Measurements from ENCODE around the gene STAT5B.
"Not testable (repeated sequence)": the region's sequence is repeated elsewhere in the genome, so short reads cannot be mapped to it uniquely, and the experiment has no call there.

Gene STAT5B

DNA sequence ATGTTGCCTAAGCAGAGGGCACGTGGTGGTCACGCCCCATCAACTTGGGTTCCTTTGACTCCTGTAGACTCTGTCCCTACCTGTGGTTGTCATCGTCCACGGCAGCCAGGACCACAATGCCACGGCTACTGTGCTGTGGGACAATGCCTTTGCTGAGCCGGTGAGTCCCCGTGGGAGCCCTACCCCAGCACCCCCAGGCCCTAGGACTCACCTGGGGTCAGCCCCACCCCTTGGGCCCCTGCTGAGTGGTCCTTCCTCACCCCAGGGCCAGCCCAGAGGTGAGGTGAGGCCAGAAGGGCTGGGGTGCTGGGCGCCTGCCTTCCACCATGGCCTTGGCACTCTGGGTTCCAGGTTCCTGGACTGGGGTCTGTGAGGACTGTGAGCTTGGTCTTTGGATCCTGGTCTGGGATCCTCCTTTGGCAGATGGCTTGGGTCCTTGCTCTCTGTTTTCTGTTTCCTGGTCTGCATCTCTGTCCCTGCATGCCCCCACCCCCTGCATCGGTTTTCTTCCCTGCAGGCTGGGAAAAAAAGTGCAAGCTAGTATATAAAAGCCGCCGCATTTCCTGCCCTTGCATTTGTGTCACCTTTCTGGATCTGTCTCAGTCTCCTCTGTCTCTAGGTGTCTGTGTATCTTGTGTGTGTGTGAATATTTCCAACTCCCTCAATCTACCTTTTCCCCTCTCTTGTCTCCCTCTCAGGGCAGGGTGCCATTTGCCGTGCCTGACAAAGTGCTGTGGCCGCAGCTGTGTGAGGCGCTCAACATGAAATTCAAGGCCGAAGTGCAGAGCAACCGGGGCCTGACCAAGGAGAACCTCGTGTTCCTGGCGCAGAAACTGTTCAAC lies 29.6 kb upstream of the STAT5B start:
- no peaks in the 10 kb centered on the region for H3K9me3 ChIP-seq (ENCODE audit: control insufficient read depth in 1 of 2, low read length in 2 of 2)
- H3K4me3 ChIP-seq (ENCODE audit: low read depth in 1 of 2, low read length in 2 of 2): no peak overlapping the region
- H3K27ac ChIP-seq (ENCODE audit: low read length): no peak overlapping the region
- H3K4me1 ChIP-seq (ENCODE audit: control insufficient read depth in 1 of 2, insufficient read depth in 2 of 2, low read length in 2 of 2): peaks cover 3 to 17% of the 10 kb centered on the region in 2 donors
- H3K36me3 ChIP-seq (ENCODE audit: control insufficient read depth in 1 of 2, insufficient read depth in 2 of 2, low read length in 2 of 2): peaks cover 41 to 62% of the 10 kb centered on the region in 2 donors
- no peaks in the 10 kb centered on the region for H3K27me3 ChIP-seq (ENCODE audit: low read depth, low read length)

DNA sequence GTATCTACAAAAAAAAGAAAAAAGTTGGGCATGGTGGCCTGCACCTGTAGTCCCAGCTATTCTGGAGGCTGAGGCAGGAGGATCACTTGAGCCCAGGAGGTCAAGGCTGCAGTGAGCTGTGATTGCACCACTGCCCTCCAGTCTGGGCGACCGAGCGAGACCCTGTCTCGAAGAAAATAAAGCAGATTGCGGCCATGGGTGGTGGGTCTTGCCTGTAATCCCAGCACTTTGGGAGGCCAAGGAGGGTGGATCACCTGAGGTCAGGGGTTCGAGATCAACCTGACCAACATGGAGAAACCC lies 28.8 kb upstream of the STAT5B start:
- H3K36me3 ChIP-seq (ENCODE audit: control insufficient read depth in 1 of 2, insufficient read depth in 2 of 2, low read length in 2 of 2): peaks cover 33 to 56% of the 10 kb centered on the region in 2 donors
- H3K4me1 ChIP-seq (ENCODE audit: control insufficient read depth in 1 of 2, insufficient read depth in 2 of 2, low read length in 2 of 2); H3K9me3 ChIP-seq (ENCODE audit: control insufficient read depth in 1 of 2, low read length in 2 of 2); H3K27ac ChIP-seq (ENCODE audit: low read length); H3K4me3 ChIP-seq (ENCODE audit: low read depth in 1 of 2, low read length in 2 of 2); H3K27me3 ChIP-seq (ENCODE audit: low read depth, low read length): not testable (repeated sequence)

DNA sequence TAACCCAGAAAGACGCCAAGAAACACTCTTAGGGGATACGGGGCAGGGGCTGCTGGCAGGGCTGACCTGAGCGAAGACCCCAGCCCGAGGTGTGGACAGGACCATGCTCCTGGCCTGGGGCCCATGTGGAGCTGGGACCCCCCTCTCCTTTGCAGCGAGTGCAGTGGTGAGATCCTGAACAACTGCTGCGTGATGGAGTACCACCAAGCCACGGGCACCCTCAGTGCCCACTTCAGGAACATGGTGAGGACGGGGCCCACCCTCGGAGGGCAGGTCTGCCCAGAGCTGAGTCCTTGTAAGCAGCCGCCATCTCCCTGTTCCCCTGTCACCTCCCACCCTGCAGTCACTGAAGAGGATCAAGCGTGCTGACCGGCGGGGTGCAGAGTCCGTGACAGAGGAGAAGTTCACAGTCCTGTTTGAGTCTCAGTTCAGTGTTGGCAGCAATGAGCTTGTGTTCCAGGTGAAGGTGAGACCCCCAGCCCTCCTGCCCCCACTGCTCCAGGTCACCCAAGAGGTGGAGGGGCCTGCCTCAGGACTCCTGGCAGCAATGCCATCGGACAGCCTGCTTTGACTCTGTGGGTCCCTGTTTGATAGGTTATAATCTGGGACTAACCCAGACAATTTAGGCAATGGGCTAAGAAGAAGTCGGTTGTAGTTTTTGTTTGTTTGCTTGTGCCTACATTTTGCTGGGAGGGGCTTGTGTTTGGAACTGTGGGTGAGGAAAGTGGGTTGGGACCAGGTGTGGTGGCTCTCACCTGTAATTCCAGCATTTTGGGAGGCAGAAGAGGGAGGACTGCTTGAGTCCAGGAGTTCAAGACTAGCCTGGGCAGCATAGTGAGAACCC lies 28.2 kb upstream of the STAT5B start:
- Histone ChIP-seq H3K9me3 (ENCODE audit: control insufficient read depth in 1 of 2, low read length in 2 of 2) (no peaks in the 10 kb centered on the region), H3K4me3 (ENCODE audit: low read depth in 1 of 2, low read length in 2 of 2) (no peak overlapping the region), H3K27me3 (ENCODE audit: low read depth, low read length) (no peaks in the 10 kb centered on the region), H3K4me1 (ENCODE audit: control insufficient read depth in 1 of 2, insufficient read depth in 2 of 2, low read length in 2 of 2) (peaks cover 0 to 5% of the 10 kb centered on the region in 2 donors), H3K36me3 (ENCODE audit: control insufficient read depth in 1 of 2, insufficient read depth in 2 of 2, low read length in 2 of 2) (peaks cover 32 to 58% of the 10 kb centered on the region in 2 donors), H3K27ac (ENCODE audit: low read length) (no peak overlapping the region)

DNA sequence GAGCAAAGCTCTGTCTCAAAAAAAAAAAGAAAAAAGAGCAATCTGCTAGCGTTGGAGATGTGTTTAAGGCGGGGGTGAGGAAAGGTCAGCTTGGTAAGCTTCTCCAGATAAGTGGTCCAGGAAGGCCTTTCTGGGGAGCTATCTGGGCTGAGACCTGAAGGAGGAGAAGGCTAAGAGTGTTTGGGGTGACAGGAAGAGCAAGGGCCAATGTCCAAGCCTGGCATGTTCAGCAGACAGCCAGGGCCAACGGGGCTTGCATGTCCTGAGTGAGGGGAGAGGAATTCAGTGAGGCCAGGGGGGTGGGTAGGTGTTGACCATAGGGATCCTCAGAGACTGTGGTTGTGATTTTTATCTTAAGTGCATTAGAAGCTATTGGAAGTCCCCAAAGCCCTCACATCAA lies 27.5 kb upstream of the STAT5B start:
- Histone ChIP-seq H3K27me3 (ENCODE audit: low read depth, low read length) (no peaks in the 10 kb centered on the region), H3K36me3 (ENCODE audit: control insufficient read depth in 1 of 2, insufficient read depth in 2 of 2, low read length in 2 of 2) (peaks cover 26 to 61% of the 10 kb centered on the region in 2 donors), H3K27ac (ENCODE audit: low read length) (no peak overlapping the region)

DNA sequence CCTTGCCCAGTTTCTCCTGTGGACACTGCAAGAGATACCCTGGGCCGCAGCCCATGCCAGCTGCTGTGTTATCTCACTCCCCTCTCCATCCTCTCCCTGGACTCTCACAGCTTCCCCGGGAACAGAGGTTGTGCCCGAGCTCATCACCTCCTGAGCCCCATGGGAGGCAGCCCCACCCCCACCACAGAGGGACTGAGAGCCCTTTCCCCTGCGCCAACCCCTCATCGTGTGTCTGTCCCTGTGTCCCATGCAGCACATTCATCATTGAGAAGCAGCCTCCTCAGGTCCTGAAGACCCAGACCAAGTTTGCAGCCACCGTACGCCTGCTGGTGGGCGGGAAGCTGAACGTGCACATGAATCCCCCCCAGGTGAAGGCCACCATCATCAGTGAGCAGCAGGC lies 24.8 kb upstream of the STAT5B start:
- Histone ChIP-seq H3K27me3 (ENCODE audit: low read depth, low read length) (no peaks in the 10 kb centered on the region), H3K4me1 (ENCODE audit: control insufficient read depth in 1 of 2, insufficient read depth in 2 of 2, low read length in 2 of 2) (no peaks in the 10 kb centered on the region), H3K9me3 (ENCODE audit: control insufficient read depth in 1 of 2, low read length in 2 of 2) (no peaks in the 10 kb centered on the region), H3K36me3 (ENCODE audit: control insufficient read depth in 1 of 2, insufficient read depth in 2 of 2, low read length in 2 of 2) (peaks cover 23 to 46% of the 10 kb centered on the region in 2 donors), H3K4me3 (ENCODE audit: low read depth in 1 of 2, low read length in 2 of 2) (no peak overlapping the region), H3K27ac (ENCODE audit: low read length) (no peak overlapping the region)

More for the DNA sequence above, 27.5 kb upstream of the STAT5B start:
- Histone ChIP-seq H3K9me3 (ENCODE audit: control insufficient read depth in 1 of 2, low read length in 2 of 2) (no peaks in the 10 kb centered on the region), H3K4me3 (ENCODE audit: low read depth in 1 of 2, low read length in 2 of 2) (no peak overlapping the region), H3K4me1 (ENCODE audit: control insufficient read depth in 1 of 2, insufficient read depth in 2 of 2, low read length in 2 of 2) (no peaks in the 10 kb centered on the region)

DNA sequence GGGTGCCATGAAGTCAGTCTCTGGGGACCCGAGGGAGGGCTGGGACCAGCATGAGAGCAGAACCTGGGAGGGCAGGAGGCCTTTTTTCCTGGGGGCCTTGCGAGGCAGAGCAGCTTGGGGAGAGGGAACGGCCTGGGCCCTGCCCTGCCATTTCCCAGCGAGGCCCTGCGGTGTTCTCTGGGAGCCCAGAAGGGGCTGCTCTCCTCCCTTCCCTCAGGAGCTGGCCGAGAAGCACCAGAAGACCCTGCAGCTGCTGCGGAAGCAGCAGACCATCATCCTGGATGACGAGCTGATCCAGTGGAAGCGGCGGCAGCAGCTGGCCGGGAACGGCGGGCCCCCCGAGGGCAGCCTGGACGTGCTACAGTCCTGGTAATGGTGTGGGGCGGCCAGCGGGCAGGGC lies 23.7 kb upstream of the STAT5B start:
- H3K4me3 ChIP-seq (ENCODE audit: low read depth in 1 of 2, low read length in 2 of 2); H3K27me3 ChIP-seq (ENCODE audit: low read depth, low read length); H3K9me3 ChIP-seq (ENCODE audit: control insufficient read depth in 1 of 2, low read length in 2 of 2); H3K4me1 ChIP-seq (ENCODE audit: control insufficient read depth in 1 of 2, insufficient read depth in 2 of 2, low read length in 2 of 2); H3K27ac ChIP-seq (ENCODE audit: low read length): not testable (repeated sequence)
- H3K36me3 ChIP-seq (ENCODE audit: control insufficient read depth in 1 of 2, insufficient read depth in 2 of 2, low read length in 2 of 2): peaks cover 34 to 50% of the 10 kb centered on the region in 2 donors

DNA sequence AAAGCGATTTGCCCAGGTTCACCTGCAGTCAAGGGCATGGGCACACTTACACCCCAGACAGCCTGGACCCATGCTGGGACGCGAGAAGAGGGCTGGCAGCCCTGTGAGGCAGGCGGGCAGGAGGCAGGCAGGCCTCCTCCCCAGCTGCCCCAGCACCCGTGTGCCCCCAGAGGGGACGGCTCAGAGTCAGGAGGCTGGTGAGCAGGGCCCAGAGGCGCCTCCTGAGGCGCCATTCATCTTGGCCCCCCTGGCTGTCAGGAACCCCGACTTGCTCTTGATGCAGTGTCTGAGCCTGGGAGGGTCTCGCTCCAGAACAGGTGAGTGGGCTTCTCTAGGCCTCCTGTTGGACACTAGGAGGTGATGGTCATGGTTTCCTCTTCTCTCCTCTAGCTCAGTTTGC lies 23.2 kb upstream of the STAT5B start:
- not testable (repeated sequence) for H3K27ac ChIP-seq (ENCODE audit: low read length); H3K4me1 ChIP-seq (ENCODE audit: control insufficient read depth in 1 of 2, insufficient read depth in 2 of 2, low read length in 2 of 2); H3K27me3 ChIP-seq (ENCODE audit: low read depth, low read length); H3K9me3 ChIP-seq (ENCODE audit: control insufficient read depth in 1 of 2, low read length in 2 of 2); H3K4me3 ChIP-seq (ENCODE audit: low read depth in 1 of 2, low read length in 2 of 2)
- peaks cover 29 to 51% of the 10 kb centered on the region in 2 donors for H3K36me3 ChIP-seq (ENCODE audit: control insufficient read depth in 1 of 2, insufficient read depth in 2 of 2, low read length in 2 of 2)

DNA sequence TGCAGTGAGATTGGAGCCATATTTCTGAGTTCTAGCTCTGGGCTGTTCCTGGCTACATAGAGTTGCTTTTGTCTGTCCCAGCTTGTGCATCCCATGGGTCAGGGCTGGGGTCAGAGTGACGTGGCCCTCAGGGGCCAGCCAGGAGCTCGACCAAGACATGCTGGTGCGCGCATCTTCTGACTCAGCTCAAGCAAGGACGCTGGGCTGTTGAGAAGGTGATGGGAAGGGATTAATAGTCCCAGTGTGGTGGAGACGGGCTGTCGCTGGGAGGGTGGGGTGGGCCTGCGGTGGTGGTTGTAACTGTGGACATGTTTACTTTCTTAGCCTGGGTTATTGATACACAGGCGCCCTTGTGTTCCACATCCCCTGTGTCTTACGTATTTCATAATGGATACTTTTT lies 21.6 kb upstream of the STAT5B start:
- not testable (repeated sequence) for H3K9me3 ChIP-seq (ENCODE audit: control insufficient read depth in 1 of 2, low read length in 2 of 2); H3K27me3 ChIP-seq (ENCODE audit: low read depth, low read length); H3K4me1 ChIP-seq (ENCODE audit: control insufficient read depth in 1 of 2, insufficient read depth in 2 of 2, low read length in 2 of 2); H3K27ac ChIP-seq (ENCODE audit: low read length); H3K4me3 ChIP-seq (ENCODE audit: low read depth in 1 of 2, low read length in 2 of 2)
- H3K36me3 ChIP-seq (ENCODE audit: control insufficient read depth in 1 of 2, insufficient read depth in 2 of 2, low read length in 2 of 2): peaks cover 25 to 49% of the 10 kb centered on the region in 2 donors

DNA sequence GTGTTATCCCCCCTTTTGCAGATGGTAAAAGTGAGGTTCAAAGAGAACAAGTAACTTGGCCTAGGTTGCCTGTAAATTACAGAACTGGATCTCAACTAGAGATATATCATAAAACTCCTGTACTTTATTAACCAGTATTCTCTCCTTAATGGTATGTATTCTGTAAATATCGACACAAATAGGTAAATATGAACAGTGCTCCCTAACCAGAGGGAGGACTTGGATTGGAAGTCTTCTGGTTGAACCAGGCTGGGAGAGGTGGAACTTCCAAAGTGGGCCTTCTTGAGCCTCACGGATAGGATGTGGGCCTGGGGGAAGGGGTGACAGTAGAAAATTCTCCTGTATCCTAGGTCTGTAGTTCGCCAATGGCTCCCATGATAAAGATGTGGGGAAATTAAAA lies 19.8 kb upstream of the STAT5B start:
- H3K36me3 ChIP-seq (ENCODE audit: control insufficient read depth in 1 of 2, insufficient read depth in 2 of 2, low read length in 2 of 2): peaks cover 13 to 42% of the 10 kb centered on the region in 2 donors
- H3K27me3 ChIP-seq (ENCODE audit: low read depth, low read length): no peaks in the 10 kb centered on the region
- no peaks in the 10 kb centered on the region for H3K4me1 ChIP-seq (ENCODE audit: control insufficient read depth in 1 of 2, insufficient read depth in 2 of 2, low read length in 2 of 2)
- no peak overlapping the region for H3K27ac ChIP-seq (ENCODE audit: low read length)
- H3K4me3 ChIP-seq (ENCODE audit: low read depth in 1 of 2, low read length in 2 of 2): no peak overlapping the region
- no peaks in the 10 kb centered on the region for H3K9me3 ChIP-seq (ENCODE audit: control insufficient read depth in 1 of 2, low read length in 2 of 2)

DNA sequence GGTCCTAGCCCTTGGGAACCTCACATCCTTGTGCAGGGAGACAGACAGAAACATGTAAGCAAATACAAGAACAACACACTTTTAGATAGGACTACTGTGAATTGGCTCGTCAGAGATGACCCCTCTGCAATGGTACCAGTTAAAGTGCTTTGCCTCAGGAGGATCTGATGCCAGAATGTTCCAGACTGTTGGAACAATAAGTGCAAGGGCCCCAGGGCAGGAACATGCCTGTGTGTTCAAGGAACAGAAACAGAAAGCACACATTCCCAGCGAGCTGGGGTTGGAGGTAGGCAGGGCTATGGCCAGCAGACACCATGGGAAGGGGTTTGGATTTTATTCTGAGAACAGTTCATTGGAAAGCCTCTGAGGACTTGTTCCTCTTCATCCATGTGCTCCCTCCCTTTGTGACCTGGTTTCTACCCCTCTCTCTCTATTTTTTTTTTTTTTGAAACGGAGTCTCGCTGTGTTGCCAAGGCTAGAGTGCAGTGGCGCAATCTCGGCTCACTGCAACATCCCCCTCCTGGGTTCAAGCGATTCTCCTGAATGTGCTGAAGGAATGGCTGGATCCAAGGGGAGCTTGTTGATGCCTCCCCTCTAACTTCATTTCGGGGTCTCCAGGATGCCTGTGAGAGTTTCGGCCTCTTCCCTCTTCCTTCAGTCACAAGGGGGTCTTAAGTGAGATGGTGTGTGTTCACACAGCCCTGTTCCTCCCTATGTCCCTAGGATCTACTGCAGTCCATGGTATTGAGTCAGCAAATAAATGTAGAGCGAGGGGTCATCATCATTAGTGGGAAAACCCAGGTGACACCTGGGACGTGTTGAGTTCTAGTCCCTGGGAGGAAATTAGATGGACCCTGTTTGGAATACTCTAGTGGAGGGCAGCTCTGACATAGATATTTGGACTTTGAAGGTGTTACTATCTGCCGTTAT lies 18.5 kb upstream of the STAT5B start:
- no peak overlapping the region for H3K27ac ChIP-seq (ENCODE audit: low read length)
- H3K27me3 ChIP-seq (ENCODE audit: low read depth, low read length): no peaks in the 10 kb centered on the region
- H3K4me1 ChIP-seq (ENCODE audit: control insufficient read depth in 1 of 2, insufficient read depth in 2 of 2, low read length in 2 of 2): peaks cover 0 to 6% of the 10 kb centered on the region in 2 donors
- peaks cover 13 to 38% of the 10 kb centered on the region in 2 donors for H3K36me3 ChIP-seq (ENCODE audit: control insufficient read depth in 1 of 2, insufficient read depth in 2 of 2, low read length in 2 of 2)
- H3K9me3 ChIP-seq (ENCODE audit: control insufficient read depth in 1 of 2, low read length in 2 of 2): no peaks in the 10 kb centered on the region
- H3K4me3 ChIP-seq (ENCODE audit: low read depth in 1 of 2, low read length in 2 of 2): no peak overlapping the region

DNA sequence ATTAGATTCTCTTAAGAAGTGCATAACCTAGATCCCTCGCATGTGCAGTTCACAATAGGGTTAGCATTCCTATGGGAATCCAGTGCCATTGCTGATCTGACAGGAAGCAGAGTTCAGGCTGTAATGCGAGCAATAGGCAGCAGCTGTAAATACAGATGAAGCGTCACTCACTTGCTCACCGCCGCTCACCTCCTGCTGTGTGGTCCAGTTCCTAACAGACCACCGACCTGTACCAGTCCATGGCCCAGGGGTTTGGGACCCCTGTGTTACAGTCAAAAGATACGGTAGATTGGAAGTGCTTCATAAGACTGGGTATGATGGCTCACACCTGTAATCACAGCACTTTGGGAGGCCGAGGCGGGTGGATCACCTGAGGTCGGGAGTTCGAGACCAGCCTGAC lies 14.9 kb upstream of the STAT5B start:
- Histone ChIP-seq H3K36me3 (ENCODE audit: control insufficient read depth in 1 of 2, insufficient read depth in 2 of 2, low read length in 2 of 2) (peaks cover 12 to 26% of the 10 kb centered on the region in 2 donors), H3K9me3 (ENCODE audit: control insufficient read depth in 1 of 2, low read length in 2 of 2) (no peaks in the 10 kb centered on the region), H3K27ac (ENCODE audit: low read length) (no peak overlapping the region), H3K27me3 (ENCODE audit: low read depth, low read length) (no peaks in the 10 kb centered on the region), H3K4me1 (ENCODE audit: control insufficient read depth in 1 of 2, insufficient read depth in 2 of 2, low read length in 2 of 2) (peaks cover 3 to 31% of the 10 kb centered on the region in 2 donors), H3K4me3 (ENCODE audit: low read depth in 1 of 2, low read length in 2 of 2) (no peak overlapping the region)
